HG03565 (cell line): Measurements from ENCODE around the gene MSI2.

ENCODE experiments used
- ATAC-seq: cut with Tn5 transposase; IDR thresholded peaks from one replicate; pipeline ENCODE4 v1.9.1; 2021; ENCODE audit warnings: mild to moderate bottlenecking, moderate library complexity; ENCODE audit not compliant: unreplicated experiment

The MSI2 gene

DNA sequence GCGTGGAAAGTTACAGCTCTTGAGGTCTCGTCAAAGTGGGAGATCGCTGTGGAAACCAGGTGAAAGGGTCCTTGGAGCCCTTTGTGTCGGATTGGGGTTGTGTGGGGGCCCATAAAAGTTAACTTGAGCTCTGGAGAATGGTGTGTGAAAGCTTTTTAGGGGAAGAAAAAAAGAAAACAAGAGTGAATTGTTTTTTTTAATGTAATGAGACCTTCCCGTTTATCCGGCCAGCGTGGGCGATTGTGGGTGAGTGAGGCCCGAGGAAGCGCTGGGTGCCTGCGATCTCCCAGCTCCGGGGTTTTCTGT, 150.6 kb downstream of the MSI2 start:
- no peak for ATAC-seq

GRCh38 chr17:57407287-57408070, 151.2 kb downstream of the MSI2 start:
- no peak for ATAC-seq

GRCh38 chr17:57408071-57408811, 151.9 kb downstream of the MSI2 start:
- peak; percentile 57 for ATAC-seq

GRCh38 chr17:57410169-57410568, 153.8 kb downstream of the MSI2 start:
- ATAC-seq, result no peak

GRCh38 chr17:57412520-57413096, 156.3 kb downstream of the MSI2 start:
- ATAC-seq, result no peak

DNA sequence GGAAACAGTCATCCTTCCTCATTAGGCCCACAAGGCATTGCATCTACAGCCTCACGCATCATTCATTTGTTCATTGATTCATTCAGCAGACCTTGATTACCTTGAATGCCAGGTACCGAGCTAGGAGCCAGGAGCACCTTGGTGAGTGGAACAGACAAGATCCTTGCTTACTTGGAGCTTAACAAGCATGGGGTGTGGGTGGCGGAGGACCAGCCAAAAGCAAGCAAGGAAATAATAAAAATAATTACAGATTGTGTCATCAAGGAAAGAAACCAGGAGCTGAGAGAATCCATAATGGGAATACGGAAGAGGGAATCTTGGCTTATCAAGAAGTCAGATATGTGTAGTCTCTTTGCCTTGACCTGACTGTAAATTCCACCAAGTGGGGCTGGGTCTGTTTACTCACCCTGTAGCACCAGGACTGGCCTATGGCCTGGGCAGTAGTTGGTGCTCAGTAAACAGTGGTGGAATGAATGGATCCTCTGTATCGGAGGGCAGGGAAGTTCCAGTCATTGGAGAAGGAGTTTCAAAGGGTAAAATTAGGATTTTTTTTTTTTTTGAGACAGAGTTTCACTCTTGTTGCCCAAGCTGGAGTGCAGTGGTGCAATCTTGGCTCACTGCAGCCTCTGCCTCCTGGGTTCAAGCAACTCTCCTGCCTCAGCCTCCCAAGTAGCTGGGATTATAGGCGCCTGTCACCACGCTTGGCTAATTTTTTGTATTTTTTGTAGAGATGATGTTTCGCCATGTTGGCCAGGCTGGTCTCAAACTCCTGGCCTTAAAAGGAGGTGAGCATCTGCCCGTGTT, 157.7 kb downstream of the MSI2 start:
- ATAC-seq, result no peak

GRCh38 chr17:57415751-57416207, 159.5 kb downstream of the MSI2 start:
- no peak for ATAC-seq

DNA sequence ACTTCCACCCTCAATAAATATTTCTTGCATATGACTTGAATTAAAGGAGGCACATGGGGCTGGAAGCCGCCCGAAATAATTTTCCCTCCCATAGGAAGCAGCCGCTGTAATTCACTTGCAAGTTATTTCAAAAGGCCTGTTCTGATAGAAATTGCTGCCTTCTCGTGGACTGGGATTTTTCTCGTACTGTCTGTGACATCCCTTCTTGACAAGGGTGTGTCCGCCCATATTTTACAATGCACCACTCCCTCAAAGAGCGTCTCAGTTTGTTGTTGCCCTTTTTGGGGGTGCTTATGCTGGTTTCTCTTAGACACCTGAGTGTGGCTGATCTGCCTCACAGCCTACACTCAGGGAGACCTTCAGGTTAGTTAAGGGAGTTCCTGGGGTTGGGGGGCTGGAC, 160.0 kb downstream of the MSI2 start:
- no peak for ATAC-seq

- no peak for ATAC-seq
These were observed 161.6 kb downstream of the MSI2 start for GRCh38 chr17:57417956-57418355.

- ATAC-seq, result no peak
These were observed 162.3 kb downstream of the MSI2 start for GRCh38 chr17:57418463-57419246.

GRCh38 chr17:57419940-57420550, 163.7 kb downstream of the MSI2 start:
- no peak for ATAC-seq

- no peak for ATAC-seq
These were observed 164.7 kb downstream of the MSI2 start for GRCh38 chr17:57420734-57421717.

- peak; percentile 71 for ATAC-seq
These were observed 166.3 kb downstream of the MSI2 start for GRCh38 chr17:57422574-57423164.

GRCh38 chr17:57423541-57423940, 167.2 kb downstream of the MSI2 start:
- no peak for ATAC-seq

DNA sequence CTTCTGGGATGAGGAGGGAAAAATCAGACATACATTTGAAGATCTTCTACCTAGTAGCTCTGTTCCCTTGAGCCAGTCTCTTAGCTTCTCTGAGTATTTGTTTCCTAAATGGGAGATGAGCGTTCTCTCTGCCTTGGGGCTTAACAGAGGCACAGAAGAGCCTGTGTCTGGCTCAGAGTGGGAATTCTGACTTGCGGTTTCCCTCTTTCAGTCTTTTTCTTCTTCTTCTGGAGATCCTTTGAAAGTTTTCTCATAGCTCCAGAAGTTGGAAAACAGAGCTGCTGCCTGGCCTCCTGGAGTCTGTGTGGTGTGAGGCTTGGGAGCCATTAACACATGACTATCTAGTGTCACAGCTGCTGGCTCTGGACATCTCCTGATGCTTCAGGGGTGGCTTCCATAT, 167.9 kb downstream of the MSI2 start:
- ATAC-seq, result no peak

GRCh38 chr17:57424777-57425188, 168.5 kb downstream of the MSI2 start:
- ATAC-seq, result no peak

DNA sequence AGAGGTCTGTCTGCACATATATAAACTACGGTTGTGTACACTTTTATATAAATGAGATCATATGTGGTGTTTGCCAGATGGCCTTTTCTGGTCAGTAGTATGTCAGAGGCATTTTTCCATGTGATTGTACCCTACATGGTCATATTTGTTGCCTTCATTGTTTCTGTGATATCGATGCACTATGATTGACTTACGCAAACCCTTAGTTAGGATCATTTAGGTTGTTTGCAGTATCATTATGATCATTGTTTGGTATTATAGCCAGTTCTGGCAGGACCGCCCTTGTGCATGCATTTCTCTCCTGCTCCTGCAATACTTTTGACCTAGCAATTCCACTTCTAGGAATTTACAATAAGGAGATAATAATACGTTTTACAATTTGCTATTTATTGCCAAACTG, 169.1 kb downstream of the MSI2 start:
- no peak for ATAC-seq
